Right lobe of liver (tissue), 4 donors: Measurements from ENCODE around the gene SLC39A7.

Source experiments
- POLR2A ChIP-seq: fragments of 450-650 bp; IDR thresholded peaks from one replicate; pipeline ENCODE4 v1.6.1; 2017; ENCODE audit warnings: antibody characterized with exemption, mild to moderate bottlenecking
- TF ChIP-seq, protein P1 (sequence below), 4 donors: fragments of 200-600 bp in 3 of 4; fragments of 450-650 bp in 1 of 4; IDR thresholded peaks; one replicate each; pipeline versions ENCODE4 v1.5.1 to v1.8.0; 2016 to 2022; ENCODE audit warnings: antibody characterized with exemption in 4 of 4, mild to moderate bottlenecking in 2 of 4
- donor health status: DM: no; HTN: no; CAD: no.
- donor health status: DM: no; HTN: no; CAD: no.
- donor health status: DM: no; HTN: yes; CAD: no.

DNA sequence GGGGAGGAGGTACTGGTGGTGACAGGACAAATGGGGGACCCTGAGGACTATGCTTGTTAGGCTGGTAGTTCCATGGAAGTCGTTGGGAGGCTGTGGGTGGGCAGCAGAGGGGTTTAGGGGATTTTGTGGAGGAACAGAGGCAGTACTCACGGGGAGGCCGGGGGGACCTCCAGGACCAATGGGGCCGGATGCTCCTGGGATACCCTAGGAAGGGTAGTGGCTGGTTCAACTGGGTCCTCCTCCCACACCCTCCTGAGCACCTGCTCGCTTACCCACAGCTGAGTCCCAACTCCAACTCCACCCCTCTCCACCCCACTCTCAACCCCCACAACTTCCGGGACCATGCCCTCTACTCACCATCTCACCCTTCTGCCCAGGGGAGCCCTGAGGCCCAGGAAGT, 34.3 kb upstream of the SLC39A7 start:
- TF ChIP-seq, protein P1, sequence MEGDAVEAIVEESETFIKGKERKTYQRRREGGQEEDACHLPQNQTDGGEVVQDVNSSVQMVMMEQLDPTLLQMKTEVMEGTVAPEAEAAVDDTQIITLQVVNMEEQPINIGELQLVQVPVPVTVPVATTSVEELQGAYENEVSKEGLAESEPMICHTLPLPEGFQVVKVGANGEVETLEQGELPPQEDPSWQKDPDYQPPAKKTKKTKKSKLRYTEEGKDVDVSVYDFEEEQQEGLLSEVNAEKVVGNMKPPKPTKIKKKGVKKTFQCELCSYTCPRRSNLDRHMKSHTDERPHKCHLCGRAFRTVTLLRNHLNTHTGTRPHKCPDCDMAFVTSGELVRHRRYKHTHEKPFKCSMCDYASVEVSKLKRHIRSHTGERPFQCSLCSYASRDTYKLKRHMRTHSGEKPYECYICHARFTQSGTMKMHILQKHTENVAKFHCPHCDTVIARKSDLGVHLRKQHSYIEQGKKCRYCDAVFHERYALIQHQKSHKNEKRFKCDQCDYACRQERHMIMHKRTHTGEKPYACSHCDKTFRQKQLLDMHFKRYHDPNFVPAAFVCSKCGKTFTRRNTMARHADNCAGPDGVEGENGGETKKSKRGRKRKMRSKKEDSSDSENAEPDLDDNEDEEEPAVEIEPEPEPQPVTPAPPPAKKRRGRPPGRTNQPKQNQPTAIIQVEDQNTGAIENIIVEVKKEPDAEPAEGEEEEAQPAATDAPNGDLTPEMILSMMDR (IDR thresholded peaks at IDR 0.05) = no peak
- TF ChIP-seq POLR2A = no peak
